ENCODE data around the gene LLPH.

- TF ChIP-seq CTCF (IDR thresholded peaks at IDR 0.05) (no peak), ZFX (IDR thresholded peaks at IDR 0.05; ENCODE audit: borderline replicate concordance) (no peak)
These were observed 40.4 kb downstream of the LLPH start for GRCh38 chr12:66090157-66090556.

Measured in 22Rv1 (cell line).